C1 segment of cervical spinal cord (tissue), 14 donors: ENCODE data around the gene SP140L.
"Not testable (repeated sequence)": the region's sequence is repeated elsewhere in the genome, so short reads cannot be mapped to it uniquely, and the experiment has no call there.

ENCODE experiments used
- DNase-seq, 14 donors: peaks; one replicate each; lab custom pipeline; 2025; lab: John Stamatoyannopoulos, UW

The SP140L gene

DNA sequence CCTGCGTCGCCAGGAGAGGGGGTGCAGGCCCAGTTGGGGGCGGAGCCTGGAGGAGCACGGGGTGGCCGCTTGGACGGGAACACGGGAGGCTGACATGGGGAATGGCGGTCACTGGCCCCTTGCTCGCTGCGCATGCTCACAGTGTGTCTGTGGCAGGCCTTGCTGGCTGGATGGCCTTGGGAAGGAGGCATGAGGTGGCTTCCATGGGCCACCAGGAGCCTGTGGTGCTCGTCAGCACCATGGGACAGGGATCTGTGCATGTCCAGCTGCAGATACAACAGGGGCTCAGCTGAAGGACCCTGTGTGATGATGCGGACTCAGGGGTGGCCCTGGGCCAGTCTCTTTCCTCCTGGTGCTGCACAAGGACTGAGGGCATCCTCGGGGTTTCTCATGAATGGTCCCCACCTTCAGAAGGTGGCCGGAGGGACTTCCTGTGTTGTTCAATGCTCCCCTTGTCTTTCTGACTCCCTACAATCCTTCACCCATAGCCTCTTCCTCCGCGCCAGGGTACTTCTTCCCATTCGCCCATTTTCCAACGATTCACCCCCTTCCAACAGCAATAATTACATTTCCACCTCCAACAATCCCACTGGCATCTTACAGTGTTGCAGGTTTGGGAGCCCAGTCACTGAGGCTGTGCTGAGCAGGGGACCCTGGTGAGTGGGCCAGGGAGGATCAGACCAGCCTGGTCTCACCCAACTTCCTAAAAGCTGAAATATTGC, 3.4 kb upstream of the SP140L start:
- DNase-seq: no peak

DNA sequence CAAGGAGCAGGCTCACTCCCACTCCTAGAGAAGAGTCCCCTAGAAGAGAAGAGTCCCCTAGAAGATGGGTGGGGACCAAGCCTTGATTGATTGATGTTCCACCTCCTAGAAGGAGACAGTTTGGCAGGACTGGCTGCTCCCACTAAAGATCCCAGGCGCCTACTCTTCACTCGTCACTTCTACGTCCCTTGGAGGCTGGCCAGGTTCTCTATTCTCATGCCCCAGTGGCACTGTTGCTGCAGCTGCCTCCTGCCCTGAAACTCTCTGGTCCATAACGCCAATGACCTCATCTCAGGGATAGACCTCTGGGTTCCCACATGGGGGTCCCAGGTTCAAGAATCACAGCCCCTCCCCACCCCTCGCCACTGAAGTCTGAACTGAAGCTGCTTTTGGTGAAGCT, 2.5 kb upstream of the SP140L start:
- DNase-seq: no peak

DNA sequence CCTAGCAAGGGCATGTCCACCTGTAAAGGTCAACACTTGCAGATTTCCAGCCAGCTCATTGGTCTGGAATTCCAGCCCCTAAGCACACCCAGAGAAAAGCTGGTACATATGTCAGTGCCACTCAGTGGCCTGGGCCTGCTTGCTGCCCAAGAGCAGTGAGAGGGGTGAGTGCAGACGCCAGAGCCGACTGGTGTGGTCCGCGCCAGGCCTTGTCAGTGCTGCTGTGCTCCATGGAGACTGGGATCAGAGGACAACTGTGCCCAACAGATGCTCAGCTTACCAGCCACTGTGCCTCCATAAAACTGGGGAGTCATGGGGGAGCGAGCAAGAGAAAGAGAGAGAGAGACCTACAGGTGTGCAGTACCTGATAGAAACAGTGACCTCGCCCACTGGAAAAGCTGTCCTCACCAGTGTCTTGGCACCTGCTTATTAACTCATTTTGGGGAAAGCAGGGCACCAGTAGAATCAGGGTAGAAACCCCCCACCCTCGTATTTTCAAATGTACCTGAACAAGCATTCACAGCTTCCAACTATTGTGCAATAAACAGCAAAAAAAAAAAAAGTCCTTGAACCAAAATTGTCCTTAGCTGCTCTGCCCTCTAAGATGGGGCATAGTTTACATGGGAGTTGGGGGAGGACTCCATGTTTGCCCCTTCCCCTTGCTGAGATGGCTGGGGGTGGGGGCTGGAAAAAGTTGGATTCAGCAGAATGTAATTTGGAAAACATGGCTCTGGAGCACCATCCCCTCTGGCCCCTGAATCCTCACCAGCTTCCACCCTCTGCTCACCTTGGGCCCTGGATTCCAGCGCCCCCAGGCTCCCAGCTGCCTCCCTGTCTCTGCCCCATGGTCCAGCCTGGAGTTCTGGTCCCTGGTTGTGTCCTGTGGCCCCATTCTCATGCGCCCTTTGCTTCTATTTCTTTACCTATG, 1.4 kb upstream of the SP140L start:
- DNase-seq: no peak

DNA sequence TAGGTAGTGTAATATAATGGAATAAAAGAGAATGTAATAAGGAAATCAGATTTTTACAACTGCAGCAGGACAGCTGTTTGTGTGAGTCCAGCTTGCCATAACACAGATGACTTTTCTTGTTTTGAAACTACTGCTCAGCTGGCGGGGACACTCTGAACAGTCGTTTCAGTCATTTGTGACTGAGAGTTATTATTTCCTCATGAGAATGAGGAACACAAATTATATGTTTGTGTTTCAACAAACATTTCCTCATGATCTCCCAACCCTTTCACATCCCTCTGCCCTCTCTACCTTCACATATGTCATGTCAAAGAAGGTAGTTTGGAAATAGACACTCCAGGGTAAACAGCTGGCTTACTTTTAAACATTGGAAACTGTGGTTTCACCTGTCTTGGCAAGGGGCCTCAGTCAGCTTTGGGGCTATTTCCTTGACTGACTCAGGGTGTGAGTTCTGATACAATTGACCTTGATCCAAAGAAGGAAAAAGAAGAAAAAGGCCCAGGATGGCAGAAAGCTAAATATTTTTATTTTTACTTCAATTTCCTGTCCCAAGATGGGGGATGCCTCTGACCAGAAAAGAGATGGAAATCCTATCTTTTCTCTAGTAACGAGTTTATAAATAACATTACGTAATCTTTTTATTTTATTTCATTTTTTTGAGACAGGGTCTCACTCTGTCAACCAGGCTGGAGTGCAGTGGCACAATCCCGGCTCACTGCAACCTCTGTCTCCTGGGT, 593 bp downstream of the SP140L start:
- no peak for DNase-seq

DNA sequence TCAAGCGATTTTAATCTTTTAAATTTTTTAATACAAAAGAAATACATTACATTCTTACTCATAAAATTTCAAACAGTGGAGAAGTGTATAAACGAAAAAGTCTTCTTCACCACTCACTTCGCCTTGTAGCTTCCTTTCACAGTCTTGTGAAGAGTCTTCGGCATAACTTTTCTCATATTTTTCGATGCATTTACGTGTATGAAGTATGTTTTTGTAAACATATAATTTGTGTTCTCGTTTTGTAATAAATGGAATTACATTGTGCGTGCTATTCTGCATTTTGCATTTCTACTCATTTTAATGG, 1.1 kb downstream of the SP140L start:
- no peak for DNase-seq

DNA sequence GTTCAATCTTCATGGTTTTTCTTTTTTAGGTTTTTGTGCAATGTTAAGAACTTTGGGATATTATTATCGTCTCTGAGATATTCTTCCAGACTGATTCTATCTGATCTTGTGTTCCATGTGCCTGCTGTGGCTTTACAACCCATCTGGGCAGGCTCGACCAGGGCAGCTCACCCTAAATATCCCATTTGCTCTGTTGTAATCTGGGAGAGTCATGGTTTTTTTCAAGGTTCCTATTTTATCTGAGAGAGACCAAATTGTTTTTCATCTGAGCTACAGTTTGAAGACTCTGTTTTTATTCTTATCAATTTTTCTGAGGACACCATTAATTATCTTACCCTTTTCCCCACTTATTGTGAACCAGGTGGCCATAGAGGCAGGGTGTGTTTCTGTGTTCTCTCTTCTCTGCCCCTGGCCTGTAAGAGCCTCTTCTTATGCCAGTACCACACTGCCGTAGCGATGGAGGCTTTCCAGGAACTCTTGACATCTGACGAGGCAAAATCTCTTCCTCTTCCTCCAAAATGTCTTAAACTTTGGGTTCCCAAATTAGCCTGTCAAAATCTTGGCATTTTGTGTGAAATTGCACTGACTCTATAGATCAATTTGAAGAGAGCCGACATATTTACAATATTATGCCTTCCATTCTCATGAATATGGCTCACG, 3.1 kb downstream of the SP140L start:
- no peak for DNase-seq

DNA sequence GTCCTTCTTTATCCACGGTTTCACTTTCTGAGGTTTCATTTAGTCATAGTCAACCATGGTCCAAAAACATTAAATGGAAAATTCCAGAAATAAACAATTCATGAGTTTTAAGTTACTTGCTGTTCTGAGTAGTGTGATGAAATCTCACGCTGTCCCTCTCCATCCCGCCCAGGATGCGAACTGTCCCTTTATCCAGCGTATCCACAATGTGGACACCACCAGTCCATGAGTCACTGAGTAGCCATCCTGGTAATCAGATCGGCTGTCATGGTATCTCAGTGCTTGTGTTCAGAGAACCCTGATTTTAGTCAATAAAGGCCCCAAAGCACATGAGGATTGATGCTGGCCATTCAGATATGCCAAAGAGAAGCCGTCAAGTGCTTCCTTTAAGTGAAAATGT, 3.7 kb downstream of the SP140L start:
- DNase-seq: no peak

DNA sequence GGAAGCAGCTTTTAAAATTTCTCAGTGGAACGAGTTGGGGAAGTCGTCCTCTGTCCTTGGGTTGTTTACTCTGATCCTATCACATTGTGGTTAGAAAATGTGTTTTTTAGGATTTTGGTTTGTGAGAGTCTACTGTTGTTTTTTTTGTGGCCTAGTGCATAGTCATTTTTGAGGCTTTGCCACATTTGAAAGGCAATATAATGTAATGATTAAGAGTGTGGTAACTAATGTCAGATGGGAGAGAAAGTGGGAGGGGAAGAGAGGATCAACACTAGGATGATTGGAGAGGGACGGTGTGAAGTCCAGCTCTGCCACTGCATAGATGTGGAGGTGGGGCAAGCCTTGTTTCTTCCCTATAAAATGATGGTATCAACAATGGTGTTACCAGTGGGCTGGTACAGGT, 8.5 kb downstream of the SP140L start:
- DNase-seq: no peak

DNA sequence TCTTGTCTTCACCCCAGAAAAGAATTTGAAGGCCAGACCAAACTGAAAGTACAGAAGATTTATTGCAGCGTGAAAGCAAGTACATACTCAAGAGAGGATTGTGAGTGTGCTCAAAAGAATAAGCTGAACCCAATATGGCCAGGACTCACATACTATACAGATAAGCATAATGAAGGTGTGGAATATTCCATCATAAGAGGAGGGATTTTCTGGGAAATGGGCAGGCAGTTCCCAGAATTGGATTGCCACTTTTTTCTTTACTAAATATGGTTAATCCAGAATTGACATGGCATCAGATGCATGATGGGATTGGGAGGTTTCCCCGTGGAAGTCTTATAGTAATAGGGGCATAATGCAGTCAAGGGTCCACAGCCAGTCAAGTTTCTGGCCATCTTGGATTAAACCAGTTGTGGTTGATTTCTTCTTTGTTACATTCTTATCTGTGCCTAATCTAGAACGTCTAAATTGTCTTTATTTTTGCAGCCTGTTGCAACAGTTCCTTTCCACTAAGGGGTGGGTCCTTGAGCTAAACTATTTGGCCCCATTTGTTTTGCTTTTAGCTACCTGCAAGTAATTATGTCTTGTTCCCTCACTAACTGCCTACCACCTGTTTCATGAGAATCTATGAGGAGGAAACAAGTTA, 9.0 kb downstream of the SP140L start:
- DNase-seq: no peak

DNA sequence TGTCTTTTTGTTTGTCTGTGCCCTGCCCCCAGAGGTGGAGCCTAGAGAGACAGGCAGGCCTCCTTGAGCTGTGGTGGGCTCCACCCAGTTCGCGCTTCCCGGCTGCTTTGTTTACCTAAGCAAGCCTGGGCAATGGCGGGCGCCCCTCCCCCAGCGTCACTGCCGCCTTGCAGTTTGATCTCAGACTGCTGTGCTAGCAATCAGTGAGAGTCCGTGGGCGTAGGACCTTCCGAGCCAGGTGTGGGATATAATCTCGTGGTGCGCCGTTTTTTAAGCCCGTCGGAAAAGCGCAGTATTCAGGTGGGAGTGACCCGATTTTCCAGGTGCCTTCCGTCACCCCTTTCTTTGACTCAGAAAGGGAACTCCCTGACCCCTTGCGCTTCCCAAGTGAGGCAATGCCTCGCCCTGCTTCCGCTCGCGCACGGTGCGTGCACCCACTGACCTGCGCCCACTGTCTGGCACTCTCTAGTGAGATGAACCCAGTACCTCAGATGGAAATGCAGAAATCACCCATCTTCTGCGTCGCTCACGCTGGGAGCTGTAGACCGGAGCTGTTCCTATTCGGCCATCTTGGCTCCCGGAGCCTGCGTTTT, 15.0 kb downstream of the SP140L start:
- not testable (repeated sequence) for DNase-seq

DNA sequence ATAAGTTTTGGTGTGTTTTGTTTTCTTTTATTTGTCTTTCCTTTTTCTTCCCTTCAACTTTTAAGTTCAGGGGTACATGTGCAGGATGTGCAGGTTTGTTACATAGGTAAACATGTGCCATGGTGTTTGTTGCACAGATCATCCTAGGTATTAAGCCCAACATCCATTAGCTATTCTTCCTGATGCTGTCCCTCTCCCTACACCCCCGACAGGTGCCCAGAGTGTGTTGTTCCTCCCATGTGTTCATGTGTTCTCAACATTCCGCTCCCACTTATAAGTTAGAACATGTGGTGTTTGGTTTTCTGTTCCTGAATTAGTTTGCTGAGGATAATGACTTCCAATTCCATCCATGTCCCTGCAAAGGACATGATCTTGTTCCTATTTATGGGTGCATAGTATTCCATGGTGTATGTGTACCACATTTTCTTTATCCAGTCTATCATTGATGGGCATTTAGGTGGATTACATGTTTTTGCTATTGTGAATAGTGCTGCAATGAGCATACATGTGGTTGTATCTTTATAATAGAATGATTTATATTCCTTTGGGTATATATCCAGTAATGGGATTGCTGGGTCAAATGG, 16.1 kb downstream of the SP140L start:
- DNase-seq: not testable (repeated sequence)

DNA sequence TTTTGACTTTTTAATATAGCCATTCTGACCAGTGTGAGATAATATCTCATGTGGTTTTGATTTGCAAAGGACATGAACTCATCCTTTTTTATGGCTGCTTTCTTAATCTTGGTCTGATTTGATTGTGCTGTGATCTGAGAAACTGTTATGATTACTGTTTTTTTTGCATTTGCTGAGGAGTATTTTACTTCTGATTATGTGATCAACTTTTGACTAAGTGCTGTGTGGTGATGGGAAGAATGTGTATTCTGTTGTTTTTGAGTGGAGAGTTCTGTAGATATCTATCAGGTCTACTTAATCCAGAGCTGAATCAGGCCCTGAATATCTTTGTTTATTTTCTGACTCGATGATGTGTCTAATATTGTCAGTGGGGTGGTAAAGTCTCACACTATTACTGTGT, 16.8 kb downstream of the SP140L start:
- DNase-seq: no peak

DNA sequence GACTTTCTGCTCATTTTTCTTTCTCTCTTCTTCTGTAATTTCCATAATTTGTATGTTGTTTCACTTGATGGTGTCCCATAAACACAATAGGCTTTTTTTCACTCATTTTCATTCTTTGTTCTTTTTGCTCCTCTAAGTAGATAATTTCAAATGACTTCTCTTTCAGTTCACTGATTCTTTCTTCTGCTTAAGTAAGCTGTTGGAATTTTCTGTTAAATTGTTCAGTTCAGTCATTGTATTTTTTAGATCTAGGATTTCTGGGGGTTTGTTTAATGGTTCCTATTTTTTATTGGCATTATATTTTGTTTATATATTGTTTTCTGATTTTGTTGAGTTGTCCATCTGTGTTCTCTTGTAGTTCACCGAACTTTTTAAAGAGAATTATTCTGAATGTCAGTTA, 19.5 kb downstream of the SP140L start:
- DNase-seq: no peak

DNA sequence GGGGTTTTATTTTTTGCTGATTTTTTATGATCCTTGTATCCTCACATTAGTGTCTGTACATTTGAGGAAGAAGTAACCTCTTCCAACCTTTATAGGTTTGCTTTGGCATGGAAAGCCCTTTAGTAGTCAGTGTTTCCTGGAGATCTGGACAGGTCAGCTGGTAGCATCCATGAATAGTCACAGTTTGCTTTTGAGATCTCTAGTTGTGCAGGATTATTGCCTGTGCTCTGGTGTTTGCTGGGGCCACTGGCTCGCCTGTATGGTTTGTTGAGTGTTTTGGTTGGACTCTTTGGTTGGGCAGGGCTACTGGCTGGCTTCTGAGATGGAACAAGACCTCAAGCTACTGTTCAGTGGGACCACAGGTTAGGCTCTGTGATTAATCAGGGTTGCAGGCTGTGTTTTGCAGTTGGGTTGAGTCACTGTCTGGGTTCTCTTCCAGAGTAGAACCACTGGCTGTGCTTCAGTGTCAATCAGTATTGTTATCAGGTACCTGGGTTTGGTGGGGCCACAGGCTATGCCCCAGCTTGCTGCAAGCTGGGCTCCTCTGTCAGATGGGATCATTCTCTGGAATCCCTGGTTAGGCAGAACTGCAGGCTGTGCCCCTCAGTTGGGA, 20.0 kb downstream of the SP140L start:
- no peak for DNase-seq

DNA sequence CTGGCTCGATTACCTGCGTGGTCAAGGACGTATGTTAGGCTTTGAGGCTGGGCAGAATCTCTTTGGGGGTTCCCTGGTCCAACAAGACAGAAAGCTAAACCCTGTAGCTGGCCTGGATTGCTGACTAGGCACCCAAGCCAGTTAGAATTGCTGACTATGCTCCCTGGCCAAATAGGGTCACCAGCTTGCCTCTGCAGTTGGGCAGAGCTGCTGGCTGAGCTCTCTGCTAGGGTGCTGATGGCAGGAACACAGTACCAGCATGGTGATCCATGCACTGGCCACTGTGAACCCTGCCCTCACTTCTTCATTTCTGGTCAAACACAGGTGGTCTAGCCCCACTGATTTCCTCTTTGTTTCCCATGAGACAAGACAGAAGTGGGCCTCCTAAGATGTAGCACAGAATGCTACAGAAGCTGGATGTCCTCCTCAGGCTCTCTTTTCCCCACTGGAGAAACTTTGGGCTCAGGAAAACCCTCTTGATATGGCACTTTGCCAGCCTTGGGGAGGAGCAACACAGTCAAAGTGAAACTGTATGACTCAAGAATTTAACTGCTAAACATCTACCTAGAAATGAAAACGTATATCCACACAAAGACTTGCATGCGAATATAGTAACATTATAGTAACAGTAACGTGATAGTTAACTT, 20.8 kb downstream of the SP140L start:
- no peak for DNase-seq

DNA sequence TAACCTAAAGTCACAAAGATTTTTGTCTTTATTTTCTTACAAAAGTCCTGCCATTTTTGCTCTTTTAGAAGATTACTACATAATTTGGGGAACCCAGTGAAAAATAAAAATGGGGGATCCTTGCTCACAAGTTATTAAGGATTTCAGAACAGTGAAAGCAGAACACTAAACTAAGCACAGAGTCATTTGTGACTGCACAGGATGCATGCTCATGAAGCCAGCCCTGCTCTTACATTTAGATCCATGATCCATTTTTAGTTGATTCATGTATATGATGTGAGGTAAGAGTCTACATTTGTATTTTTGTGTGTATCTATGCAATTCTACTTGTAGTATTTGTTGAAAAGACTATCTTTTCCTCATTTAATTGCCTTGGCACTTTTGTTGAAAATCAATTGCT, 21.8 kb downstream of the SP140L start:
- no peak for DNase-seq

DNA sequence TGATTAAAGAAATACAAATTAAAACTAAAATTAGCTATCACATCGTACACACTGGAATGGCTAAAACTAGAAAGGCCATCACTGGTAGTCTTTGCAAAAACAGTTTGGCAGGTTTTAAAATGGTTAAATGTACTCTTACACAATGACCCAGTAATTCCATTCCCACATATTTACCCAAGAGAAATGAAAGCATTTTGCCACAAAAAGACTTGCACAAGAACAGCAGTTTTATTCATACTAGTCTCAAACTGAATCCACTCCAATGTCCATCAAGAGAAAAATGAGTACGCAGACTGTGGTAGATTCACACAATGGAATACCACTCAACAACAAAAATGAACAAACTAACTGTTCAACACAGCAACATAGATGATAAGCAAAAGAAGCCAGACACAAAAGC, 29.1 kb downstream of the SP140L start:
- no peak for DNase-seq

DNA sequence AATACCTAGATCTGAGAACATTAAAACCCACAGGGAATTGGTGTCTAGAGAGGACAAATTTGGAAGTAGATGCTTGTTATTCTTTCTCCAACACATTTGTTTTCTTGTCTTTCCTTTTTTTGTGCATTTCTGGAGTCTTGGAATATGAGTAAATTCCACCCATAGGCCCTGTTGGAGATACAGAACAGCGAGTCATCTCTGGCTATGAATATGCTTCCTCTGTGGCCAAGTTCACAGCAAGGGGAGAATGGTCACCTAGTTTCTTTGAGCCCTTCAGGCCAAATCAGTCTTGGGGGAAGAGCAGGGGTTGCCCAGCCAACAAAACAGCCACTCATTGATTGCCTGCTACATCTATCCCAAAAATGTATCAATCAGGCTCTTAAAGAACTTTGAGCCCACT, 31.3 kb downstream of the SP140L start:
- no peak for DNase-seq

DNA sequence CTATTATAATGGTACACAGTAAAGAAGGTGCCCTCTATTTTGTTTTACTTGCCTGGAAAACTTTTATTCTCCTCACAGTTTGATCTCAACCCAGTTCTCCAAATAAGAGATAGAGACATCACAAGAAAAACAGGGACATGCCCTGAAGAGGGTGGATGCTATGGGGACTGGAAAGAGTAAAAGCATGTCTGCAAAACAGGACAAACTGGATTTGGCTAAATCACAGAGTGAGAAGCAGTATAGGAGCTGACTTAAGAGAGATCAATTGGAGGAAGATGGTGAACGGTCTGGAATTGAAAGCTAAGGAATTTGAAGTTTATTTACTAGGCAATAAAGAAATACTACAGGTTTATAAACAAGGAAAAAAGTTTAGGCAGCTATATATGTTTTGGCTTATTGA, 33.0 kb downstream of the SP140L start:
- DNase-seq: no peak
